GM19351 (cell line): ENCODE measurements around the gene NEU4.
"Not testable (repeated sequence)": the region's sequence is repeated elsewhere in the genome, so short reads cannot be mapped to it uniquely, and the experiment has no call there.

Experiments used
- ATAC-seq: cut with Tn5 transposase; IDR thresholded peaks from one replicate; pipeline ENCODE4 v1.9.1; 2021; ENCODE audit warnings: mild to moderate bottlenecking, moderate library complexity; ENCODE audit not compliant: unreplicated experiment

The NEU4 gene

DNA sequence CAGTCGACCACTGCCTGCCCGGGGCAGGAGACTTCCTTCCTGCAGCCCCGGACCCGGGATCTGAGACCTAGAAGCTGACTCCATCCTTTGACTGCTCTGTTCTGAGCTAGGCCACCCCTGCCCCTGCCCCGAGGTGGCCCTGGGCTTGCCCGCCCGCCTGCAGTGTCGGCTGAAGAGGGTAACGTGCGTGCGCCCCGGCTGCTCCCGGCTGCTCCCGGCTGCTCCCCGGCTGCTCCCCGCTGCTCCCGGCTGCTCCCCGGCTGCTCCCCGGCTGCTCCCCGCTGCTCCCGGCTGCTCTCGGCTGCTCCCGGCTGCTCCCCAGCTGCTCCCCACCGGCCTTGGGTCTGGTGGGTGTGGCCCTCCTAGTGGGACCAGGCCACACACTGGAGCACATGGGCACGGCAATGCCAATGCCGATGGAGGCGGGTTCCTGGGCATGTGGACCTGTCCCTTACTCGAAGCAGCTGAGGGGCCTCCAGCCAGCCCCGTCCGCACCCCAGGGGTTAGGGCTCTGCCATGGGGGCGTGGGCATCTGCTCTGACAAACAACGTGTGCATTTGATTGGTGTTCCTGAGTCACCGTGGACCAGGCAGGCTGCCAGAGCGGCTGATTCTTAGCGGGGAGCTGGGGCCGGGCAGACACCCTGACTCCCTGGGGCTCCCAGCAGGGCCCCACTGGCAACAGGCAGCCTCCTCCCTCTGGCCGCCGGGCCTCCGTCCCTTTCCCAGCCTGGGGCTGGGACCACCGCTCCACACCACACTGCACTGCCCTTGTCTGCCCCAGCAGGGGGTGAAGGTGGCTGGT lies 34.4 kb upstream of the NEU4 start:
- no peak for ATAC-seq

DNA sequence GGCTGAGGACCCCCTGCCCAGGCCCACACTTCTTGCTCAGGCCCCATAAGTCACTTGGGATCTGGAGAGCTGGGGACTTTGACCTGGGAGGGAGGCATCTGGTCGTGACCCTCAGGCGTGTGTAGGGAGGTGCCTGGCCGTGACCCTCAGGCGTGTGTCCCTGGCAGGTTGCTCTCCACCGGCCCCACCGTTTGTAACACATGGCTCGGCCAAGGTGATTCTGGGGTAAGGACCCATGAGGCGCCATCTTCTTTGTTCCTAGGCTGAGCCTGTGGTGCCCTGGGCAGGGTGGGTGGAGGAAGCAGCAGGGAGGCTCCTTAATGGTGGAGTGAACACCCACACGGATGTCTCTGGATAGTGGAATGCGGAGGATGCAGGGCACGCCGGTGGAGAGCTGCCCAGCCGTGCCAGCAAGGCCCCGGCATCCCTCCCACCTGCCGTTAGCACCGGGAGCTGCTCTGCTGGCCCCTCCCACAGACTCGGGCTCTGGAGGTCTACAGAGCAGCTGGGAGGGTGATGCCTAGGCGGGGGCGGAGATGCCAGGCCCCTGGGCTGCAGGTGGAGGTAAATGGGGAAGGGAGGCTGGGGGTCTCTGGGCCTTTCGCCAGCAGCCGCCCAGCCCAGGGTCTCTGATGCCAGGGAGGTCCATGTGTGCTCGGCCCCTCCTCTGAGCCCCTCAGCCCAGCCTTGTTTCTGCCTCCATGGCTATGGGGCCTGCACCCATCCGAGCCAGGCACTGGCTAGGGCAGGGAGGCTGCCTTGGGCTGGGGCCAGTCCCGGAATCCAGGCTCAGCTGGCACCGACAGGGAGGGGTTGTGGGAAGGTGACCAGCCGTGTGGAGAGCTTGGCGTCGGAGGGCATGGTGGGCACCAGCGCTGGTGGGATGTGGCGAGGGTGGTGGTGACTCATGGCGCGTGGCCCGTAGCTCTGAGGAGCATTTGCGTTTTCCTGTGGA lies 33.5 kb upstream of the NEU4 start:
- no peak for ATAC-seq

DNA sequence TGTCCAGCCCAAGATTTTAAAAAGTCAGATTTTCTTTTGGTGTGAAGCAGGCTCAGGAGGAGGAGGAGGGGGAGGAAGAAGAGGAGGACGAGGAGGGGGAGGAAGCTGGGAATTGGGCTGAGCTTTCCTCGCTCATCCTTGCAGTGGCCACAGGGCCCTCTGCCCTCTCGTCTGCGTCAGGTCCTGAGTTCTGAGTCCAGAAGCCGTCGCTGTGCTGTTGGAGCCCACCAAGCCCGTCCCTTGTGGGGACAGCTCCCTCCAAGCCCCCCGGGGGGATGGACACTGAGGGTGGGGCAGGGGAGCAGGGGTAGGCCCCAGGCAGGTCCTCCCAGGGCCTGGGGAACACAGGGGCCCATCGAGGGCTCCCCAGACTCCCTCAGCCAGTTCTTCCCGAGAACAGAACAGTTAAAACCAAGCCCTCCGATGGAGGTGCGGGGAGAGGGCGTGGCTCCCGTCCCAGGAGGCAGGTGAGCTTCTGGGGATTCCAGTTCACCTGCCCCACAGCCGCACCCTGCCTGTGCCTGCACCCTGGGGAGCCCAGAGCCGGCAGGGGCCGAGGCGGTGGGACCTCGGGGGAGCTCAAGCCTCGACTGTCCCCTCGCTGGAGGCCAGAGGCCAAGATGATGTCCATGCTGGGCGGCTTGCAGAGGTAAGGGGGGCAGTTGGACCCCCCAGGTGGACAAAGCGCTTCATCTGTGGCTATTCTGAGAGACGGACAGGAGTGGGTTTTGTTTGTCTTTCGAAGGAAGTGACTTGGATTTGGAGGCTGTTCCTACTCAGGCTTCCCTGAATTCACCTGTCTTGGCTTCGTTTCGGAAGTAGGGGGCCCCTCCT lies 32.4 kb upstream of the NEU4 start, which contains the start of gene GAL3ST2:
TSS of gene GAL3ST2 (plus strand) at position 487 of the 834 bp plus-strand sequence. CDS start at position 621, 134 bp downstream.
- ATAC-seq = no peak

DNA sequence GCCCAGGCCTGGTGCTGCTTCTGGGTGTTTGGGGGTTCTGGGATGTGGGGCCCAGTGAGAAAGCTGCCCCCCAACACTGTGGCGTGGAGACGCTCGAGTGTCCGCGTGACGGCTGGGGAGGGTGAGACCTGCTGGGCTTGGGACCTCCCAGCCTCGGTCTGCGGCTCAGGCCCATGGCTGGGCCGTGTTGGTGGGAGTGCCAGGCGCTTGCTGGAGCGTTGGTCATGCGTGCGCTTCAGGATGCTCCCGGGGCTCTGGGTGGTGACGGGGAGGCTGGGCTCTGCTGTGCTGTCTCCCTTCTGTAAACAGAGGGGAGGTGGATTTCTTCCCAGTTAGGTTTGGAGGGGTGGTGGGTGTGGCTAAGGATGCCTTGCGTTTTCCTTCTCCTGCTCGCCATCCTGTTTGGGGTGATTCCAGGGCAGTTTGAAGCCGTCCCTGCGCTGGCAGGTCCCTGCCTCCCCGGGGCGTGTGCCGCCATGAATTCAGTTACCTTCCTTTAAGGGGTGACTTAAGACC lies 31.8 kb upstream of the NEU4 start:
- no peak for ATAC-seq

DNA sequence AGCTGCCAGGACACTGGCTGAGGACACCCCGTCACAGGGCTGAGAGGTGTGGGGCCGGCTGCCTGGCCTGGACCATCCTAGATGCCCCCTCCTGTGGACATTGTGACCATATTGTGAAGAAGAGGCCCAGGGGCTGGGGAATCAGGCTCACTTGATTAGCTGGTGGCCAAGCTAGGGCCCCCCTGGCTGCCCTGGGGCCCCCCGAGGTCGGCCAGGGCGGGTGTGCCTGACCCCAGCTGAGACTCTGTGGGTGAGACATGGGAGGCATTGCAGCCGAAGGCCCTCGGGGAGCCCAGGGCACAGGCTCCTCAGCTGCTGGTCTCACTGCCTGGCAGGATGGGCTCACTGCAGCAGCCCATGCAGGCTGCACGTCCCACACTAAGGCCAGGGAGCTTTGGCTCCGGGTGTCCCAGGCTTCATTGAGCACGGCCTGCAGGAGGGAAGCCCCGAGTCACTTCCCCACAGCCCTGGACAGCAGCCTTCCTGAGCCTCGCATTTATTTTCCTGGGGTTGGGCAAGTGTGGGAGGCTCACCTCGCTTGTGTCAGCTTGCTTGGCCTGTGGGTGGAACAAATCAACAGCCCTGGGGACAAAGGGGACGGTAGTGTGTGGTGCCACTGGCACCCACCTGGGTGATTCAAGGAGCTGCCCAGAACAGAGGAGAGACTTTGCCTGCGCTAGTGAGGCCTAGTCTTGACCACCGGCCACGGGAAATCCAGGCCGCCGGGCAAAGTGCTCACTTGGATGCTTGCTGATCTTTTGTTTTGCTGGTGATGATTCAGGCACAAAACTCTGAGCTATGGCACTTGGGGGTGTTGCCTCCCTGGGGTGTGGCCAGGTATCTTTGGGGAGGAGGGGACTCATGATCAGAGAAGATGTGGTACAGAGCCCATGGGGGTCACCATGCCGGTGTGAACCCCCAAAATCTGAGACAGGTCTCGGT lies 31.0 kb upstream of the NEU4 start:
- no peak for ATAC-seq

DNA sequence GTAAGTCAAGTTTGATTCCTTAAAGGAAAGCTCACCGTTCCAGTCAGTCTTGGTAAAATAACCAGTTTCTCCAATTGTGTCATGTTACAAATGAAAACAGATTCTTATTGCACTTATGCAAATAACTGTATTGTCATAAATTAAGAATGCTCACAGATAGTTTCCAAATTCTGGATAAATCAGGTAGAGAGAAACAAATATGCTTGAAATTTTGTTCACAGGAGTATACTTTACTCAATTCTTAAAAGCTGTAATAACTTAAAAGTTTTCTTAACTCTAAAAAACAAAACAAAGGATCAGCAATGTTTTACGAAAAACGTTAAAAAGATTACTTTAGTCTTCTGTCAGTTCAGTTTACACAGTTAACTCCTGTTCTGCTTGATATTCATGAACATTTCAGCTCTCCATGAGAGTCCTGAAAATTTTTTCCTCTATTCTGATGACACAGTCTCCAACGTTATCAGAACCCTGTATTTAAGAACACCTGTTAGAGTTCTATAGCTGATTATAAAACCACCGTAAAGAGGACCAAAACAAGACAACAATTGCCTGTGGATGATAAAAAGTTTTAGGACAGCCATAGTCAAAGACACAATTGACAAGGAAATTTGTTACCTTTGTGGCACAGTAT lies 27.9 kb upstream of the NEU4 start:
- ATAC-seq = no peak

DNA sequence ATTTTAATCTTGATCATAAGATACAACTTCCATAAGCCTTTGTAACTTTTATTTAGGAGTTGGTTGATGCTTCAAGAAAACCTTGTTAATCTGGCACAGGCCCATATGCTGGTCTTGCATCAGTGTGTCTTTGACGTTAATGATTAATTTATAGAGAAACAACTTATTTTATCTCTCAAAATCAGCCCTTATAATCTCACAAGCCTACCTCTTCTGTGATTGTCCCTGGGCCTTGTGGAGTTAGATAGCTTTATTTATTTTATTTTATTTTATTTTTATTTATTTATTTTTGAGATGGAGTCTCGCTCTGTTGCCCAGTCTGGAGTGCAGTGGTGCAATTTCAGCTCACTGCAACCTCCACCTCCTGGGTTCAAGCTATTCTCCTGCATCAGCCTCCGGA lies 26.9 kb upstream of the NEU4 start:
- ATAC-seq = not testable (repeated sequence)

DNA sequence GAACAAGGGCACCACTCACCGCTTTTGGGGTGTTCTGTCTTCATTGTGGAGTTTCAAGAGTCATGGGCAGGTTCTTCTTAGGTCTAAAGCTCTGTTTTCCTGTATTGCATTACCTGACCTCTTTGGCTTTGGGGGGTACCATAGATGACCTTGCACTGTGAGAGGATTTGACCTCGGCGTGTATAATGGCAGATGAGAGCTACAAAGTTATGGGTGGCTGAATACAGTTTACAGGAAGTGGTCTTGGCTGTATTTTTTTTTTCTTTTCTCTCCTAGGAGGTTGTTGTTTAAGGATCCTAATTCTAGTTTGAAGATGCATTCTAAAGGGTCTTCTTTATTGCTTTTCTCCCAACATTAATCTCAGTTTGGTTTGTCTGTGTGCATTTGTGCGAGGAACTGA lies 20.9 kb upstream of the NEU4 start:
- ATAC-seq = no peak

DNA sequence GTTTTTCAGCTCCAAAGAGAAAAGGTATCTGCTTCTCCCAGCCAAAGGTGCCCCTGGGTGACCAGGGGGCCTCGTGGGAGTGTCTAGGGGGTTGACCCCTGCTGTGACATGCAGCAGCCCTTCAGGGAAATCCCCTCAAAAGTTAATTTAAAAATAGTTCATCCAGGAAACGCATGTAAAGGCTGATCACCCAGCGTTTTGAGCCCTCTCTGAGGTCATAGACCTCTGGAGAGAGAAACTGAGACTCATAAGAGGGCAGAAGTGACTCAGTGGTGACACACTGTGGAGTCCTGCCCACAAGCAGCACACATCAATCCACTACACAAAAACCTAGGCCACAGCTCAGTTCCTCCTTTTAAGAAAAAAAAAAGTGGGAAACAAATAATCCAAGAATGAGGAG lies 20.4 kb upstream of the NEU4 start:
- peak; percentile 56 for ATAC-seq

DNA sequence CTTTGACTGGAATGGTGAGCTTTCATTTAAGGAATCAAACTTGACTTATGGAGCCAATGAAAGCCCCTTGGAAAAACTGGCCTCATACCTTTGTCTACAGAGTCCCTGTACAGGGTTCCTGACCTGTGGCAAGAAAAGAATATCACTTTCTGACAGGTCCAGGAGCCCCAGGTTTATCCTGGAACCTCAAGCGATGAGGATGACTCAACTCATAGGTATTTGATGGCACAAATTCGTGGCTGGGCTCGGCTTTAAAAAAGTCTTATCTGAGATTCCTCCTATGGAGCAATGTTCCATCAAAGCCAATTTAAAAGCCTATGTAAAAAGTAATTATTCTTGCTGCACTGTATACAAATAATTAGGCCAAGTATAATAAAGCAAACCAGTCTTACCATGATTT lies 17.6 kb upstream of the NEU4 start:
- ATAC-seq = not testable (repeated sequence)

DNA sequence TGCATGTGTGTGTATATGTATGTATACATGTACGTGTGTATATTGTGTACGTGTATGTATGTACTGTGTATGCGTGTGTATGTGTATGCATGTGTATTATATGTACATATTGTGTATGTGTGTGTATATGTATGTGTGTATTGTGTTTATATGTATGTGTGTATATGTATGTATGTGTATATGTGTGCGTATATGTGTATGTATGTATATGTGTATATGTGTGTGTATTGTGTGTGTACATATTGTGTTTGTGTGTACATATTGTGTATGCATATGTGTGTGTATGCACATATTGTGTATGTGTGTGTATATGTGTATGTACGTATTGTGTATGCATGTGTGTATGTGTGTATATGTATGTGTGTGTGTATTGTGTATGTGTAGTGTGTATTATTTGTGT lies 15.6 kb upstream of the NEU4 start:
- ATAC-seq = no peak

DNA sequence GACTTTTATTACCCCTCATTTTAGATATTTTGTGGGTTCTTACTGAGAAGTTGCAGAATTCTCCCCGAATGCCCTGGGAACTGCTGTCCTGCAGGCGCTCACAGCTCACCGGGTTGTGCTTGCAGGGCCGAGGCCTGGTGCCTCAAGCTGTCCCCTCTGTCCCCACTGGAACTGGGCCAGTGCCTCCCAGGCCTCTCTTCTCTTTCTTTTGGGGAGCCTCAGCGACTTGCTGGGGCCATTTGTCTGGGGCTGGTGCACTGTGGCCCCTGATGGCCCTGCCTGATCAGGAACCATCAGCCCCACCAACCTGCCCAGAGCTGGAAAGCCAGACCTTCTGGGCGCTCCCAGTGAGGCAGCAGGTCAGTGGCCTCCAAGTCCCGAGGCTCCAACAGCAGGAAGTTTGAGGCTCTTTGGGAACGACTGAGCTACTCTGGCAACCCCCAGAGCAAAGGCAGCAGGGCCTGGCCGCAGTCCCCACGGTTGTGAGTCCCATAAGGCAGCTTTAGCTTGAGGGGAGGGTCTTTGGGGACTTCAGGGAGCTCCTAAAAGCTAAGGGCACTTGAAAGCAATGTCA lies 14.7 kb upstream of the NEU4 start:
- no peak for ATAC-seq

DNA sequence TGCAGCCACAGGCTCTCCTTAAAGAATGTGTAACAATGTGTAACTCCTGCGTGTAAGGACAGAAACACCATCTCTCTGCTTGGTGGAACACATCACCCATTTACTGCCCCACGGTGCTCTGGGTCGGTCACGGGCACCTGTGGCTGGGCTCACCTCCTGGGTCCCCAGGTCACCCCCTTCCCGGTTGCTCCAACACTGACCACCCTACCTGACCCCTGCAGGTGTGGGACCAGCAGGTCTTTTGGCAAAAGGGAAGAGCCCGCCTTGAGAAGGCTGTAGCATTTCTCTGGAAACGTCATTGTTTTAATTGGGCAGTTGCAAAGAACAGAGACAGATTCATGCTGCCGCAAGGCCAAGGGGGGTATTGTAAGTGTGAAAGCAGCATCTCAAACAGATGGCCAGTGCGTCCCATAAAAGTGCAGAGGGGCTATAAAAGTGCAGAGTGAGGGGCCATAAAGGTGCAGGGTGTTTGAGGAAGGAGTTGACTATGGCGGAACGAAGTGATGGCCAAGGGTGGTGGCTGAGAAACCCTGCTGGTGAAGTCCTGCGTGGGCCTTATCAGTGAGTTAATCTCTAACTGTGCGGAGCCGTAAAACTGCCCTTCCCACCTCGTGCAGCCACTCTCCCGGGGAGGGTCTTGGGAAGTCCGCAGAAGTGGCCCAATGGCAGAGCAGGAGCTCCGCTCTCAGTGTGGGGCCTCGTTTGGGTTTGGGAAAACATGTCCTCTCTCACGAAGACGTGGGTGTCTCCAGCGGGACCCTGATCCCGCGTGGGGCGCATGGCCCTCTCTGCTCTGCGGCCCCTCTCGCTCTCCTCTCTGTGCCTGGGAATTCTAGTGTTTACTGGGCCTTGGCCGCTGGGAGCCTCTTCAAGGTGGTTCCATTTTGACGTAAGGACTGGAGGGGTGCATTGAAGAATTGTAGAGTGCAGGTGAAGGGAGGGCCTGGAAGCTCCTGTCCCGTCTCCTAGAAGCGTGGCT lies 13.7 kb upstream of the NEU4 start:
- no peak for ATAC-seq

DNA sequence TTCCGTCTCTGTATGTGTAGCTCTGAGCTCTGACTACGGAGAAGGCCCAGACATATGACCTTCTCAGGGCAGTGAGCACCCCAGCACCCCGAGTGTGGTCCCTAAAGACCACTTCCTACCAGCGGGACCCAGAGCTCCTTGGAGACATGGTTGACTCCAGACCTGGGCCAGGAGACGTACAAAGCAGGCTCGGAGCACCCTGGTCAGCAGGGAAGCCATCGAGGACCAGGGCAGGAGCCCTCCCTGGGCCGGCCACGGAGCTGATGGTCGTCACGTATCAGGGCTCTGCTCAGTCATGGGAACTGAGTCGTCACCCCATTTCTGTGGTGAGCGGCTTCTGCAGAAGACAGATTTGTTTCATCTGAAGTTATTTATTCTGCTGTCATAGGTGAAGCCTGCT lies 12.8 kb upstream of the NEU4 start:
- ATAC-seq = no peak

DNA sequence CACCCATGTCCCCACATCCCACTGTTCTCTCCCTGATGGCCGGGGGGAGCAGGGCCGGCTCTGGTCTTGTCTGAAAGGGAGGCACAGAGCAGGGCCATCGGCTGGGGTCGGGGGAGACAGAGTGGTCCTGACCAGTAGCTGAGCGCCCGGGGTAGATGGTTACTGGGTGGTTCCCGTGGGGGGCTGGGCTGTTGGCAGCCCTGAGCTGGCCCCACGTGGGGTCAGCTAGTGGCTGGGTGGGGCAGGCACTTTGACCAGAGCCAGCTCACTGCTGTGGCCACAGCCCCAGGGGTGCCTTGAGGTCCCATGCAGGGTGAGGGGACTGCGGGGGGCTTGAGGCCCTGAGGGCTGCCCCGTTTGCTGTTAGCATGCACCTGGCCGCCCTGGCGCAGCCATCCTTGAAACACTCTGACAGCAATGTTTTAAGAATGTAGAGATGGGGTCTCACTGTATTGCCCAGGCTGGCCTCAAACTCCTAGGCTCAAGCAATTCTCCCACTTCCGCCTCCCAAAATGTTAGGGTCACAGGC lies 12.3 kb upstream of the NEU4 start:
- ATAC-seq = no peak

DNA sequence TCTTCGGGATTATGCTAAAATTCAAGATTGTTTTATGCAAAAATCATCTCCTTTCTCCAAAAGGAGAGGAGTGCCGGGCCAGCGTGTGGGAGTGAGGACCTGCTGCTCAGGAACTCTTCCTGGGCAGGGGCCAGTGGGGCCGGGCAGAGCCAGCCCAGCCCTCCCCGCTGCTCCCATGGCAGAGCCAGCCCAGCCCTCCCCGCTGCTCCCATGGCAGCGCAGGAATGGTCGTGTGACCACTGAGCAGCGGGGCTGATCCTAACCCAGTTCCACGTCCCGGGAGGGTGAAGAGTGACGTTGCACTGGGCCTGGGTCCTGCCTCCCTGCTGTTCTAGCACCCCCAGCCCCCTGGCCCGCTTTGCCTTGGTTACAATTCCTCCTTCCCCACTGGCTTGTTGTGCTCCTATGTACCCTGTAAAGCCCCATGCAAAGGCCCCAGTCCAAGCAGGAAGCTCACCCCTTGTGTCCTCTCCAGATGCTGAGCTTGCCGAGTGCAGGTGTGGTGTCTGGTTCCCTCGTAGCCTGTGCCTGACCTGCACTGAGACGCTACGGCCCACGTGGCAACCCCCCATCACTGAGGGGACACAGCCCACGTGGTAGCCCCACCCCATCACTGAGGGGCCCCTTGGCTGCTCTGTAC lies 11.4 kb upstream of the NEU4 start:
- no peak for ATAC-seq

DNA sequence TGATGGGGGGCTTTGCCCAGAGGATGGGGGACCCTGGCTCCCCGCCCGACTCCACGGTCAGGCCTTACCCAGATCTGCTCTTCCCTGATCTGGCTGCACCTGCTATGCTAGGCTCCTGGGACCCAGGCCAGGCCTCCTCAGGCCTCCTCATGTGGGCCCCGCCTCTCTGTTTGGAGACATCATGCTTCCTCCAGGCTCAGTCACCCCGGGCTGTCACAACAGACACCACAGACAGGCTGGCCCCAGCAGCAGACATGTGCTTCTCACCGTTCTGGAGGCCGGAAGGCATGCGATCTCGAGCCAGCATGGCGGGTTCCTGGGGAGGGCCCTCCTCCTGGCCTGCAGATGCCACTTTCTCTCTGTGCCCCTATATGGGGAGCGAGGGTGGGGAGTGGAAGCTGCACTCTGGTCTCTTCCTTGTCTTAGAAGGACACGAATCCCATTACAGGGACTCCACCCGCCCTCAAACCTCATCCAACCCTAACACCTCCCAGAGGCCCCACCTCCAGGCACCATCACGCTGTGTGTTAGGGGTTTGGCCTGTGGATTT lies 10.8 kb upstream of the NEU4 start:
- no peak for ATAC-seq
